NCI-H2196 (cell line): ENCODE results near the gene LRRC74B.
"Not testable (repeated sequence)": the region's sequence is repeated elsewhere in the genome, so short reads cannot be mapped to it uniquely, and the experiment has no call there.

Experiments
- DNase-seq: peaks from one replicate; lab custom pipeline; 2025; ENCODE audit not compliant: unreplicated experiment; lab: John Stamatoyannopoulos, UW

LRRC74B gene

GRCh38 chr22:21075516-21076138, 29.9 kb downstream of the LRRC74B start:
- no peak for DNase-seq

- no peak for DNase-seq
Observed at GRCh38 chr22:21076912-21077625, 31.3 kb downstream of the LRRC74B start.

- DNase-seq, result no peak
Observed at GRCh38 chr22:21077884-21078508, 32.2 kb downstream of the LRRC74B start.

GRCh38 chr22:21078916-21079315, 33.2 kb downstream of the LRRC74B start:
- no peak for DNase-seq

GRCh38 chr22:21079493-21079892, 33.7 kb downstream of the LRRC74B start:
- no peak for DNase-seq

GRCh38 chr22:21080435-21081137, 34.8 kb downstream of the LRRC74B start:
- no peak for DNase-seq

GRCh38 chr22:21082248-21082647, 36.5 kb downstream of the LRRC74B start:
- DNase-seq, result no peak

GRCh38 chr22:21087119-21087518, 41.4 kb downstream of the LRRC74B start:
- DNase-seq, result no peak

- not testable (repeated sequence) for DNase-seq
Observed at GRCh38 chr22:21087926-21088325, 42.2 kb downstream of the LRRC74B start.

GRCh38 chr22:21091220-21091619, 45.5 kb downstream of the LRRC74B start:
- not testable (repeated sequence) for DNase-seq

GRCh38 chr22:21092797-21093554, 47.2 kb downstream of the LRRC74B start:
- no peak for DNase-seq

GRCh38 chr22:21093555-21094137, 47.9 kb downstream of the LRRC74B start:
- not testable (repeated sequence) for DNase-seq

- no peak for DNase-seq
Observed at GRCh38 chr22:21094911-21095772, 49.4 kb downstream of the LRRC74B start.

GRCh38 chr22:21095773-21096107, 50.0 kb downstream of the LRRC74B start:
- no peak for DNase-seq

- DNase-seq, result not testable (repeated sequence)
Observed at GRCh38 chr22:21096878-21097277, 51.1 kb downstream of the LRRC74B start.

- DNase-seq, result no peak
Observed at GRCh38 chr22:21098099-21098671, 52.4 kb downstream of the LRRC74B start.

- no peak for DNase-seq
Observed at GRCh38 chr22:21099578-21099977, 53.8 kb downstream of the LRRC74B start.

- no peak for DNase-seq
Observed at GRCh38 chr22:21100149-21101032, 54.6 kb downstream of the LRRC74B start.
